Naive B cell (primary cell): ENCODE results near the gene C11orf42. TPM values are rescaled to one million over a fixed set of nuclear protein-coding genes. Genes with fewer than 3 reads are reported as not detected.

Experiments
- ATAC-seq, 2 donors: fragments of 150-1000 bp; cut with Tn5 transposase; 2 replicates each; pipeline ENCODE4 v1.10.0; 2021; ENCODE audit warnings: low read depth in 2 of 2, mild to moderate bottlenecking in 2 of 2, moderate library complexity in 2 of 2
- DNase-seq: peaks from one replicate; pipeline ENCODE4 v3.0.0; 2022
- H3K27ac Mint-ChIP-seq, 6 donors: one replicate each; pipeline ENCODE4 v1.8.0; 2020 to 2022; ENCODE audit warnings: mild to moderate bottlenecking in 6 of 6, mixed read lengths in 6 of 6, moderate library complexity in 5 of 6, inconsistent platforms in 2 of 6
- H3K27me3 Mint-ChIP-seq, 3 donors: one replicate each; pipeline ENCODE4 v1.8.0; 2021 to 2022; ENCODE audit warnings: mixed read lengths in 3 of 3, mild to moderate bottlenecking in 1 of 3
- H3K36me3 Mint-ChIP-seq, 2 donors: one replicate each; pipeline ENCODE4 v1.8.0; 2020 to 2022; ENCODE audit warnings: mixed read lengths in 2 of 2, inconsistent platforms in 1 of 2, mild to moderate bottlenecking in 1 of 2
- H3K4me1 Mint-ChIP-seq, 3 donors: one replicate each; pipeline ENCODE4 v1.8.0; 2020 to 2022; ENCODE audit warnings: mixed read lengths in 3 of 3, inconsistent platforms in 1 of 3, mild to moderate bottlenecking in 1 of 3, moderate library complexity in 1 of 3
- H3K4me3 Mint-ChIP-seq, 8 donors: one replicate each; pipeline ENCODE4 v1.8.0; 2020 to 2022; ENCODE audit warnings: mild to moderate bottlenecking in 8 of 8, mixed read lengths in 8 of 8, moderate library complexity in 8 of 8, inconsistent platforms in 2 of 8
- H3K9me3 Mint-ChIP-seq, 7 donors: one replicate each; pipeline ENCODE4 v1.8.0; 2020 to 2022; ENCODE audit warnings: mixed read lengths in 7 of 7, mild to moderate bottlenecking in 5 of 7, inconsistent platforms in 2 of 7, moderate library complexity in 1 of 7
- polyA plus RNA-seq, 6 donors: library from polyadenylated mRNA; unstranded; fragments of 300-500 nt; fragmentation: Illumina TruSeq; gene quantifications; one replicate each; pipeline ENCODE4 v1.2.3, GENCODE V29; 2021; ENCODE audit warnings: low read depth in 6 of 6

The C11orf42 gene
- polyA plus RNA-seq, 6 donors from 2014 or later: not detected

GRCh38 chr11:6249770-6250555 is 44.6 kb downstream of the C11orf42 start:
- DNase-seq (no peak), ATAC-seq (no peak)
- H3K9me3 Mint-ChIP-seq: peaks cover 0 to 10% (median 3%) of the 10 kb centered on the region in 7 donors
- H3K27me3 Mint-ChIP-seq: peaks cover 2 to 24% (median 4%) of the 10 kb centered on the region in 3 donors
- no peaks in the 10 kb centered on the region for H3K36me3 Mint-ChIP-seq
- peak overlapping the region in 1 of 6 donors; percentile 62 for H3K27ac Mint-ChIP-seq
- no peaks in the 10 kb centered on the region for H3K4me1 Mint-ChIP-seq
- H3K4me3 Mint-ChIP-seq: no peak overlapping the region

- peaks cover 0 to 18% (median 0%) of the 10 kb centered on the region in 3 donors for H3K27me3 Mint-ChIP-seq
- DNase-seq: no peak
- no peak overlapping the region for H3K27ac Mint-ChIP-seq
- no peaks in the 10 kb centered on the region for H3K36me3 Mint-ChIP-seq
- peaks cover 0 to 10% (median 3%) of the 10 kb centered on the region in 7 donors for H3K9me3 Mint-ChIP-seq
- no peaks in the 10 kb centered on the region for H3K4me1 Mint-ChIP-seq
- no peak overlapping the region for H3K4me3 Mint-ChIP-seq
- peak; percentile 34 to 52 for ATAC-seq
Measured at GRCh38 chr11:6251120-6251733, 45.9 kb downstream of the C11orf42 start.

- no peaks in the 10 kb centered on the region for H3K4me1 Mint-ChIP-seq
- no peak overlapping the region for H3K4me3 Mint-ChIP-seq
Measured at GRCh38 chr11:6251990-6252473, 46.7 kb downstream of the C11orf42 start.

GRCh38 chr11:6253197-6253596 is 47.8 kb downstream of the C11orf42 start:
- ATAC-seq (no peak), DNase-seq (no peak)
- H3K9me3 Mint-ChIP-seq: peaks cover 0 to 9% (median 3%) of the 10 kb centered on the region in 7 donors
- H3K36me3 Mint-ChIP-seq: no peaks in the 10 kb centered on the region
- H3K27me3 Mint-ChIP-seq: peaks cover 0 to 9% (median 2%) of the 10 kb centered on the region in 3 donors
- H3K27ac Mint-ChIP-seq: no peak overlapping the region
- no peak overlapping the region for H3K4me3 Mint-ChIP-seq
- no peaks in the 10 kb centered on the region for H3K4me1 Mint-ChIP-seq

More at GRCh38 chr11:6251990-6252473, 46.7 kb downstream of the C11orf42 start:
- Mint-ChIP-seq H3K9me3 (peaks cover 0 to 10% (median 3%) of the 10 kb centered on the region in 7 donors), H3K36me3 (no peaks in the 10 kb centered on the region), H3K27ac (peak overlapping the region in 1 of 6 donors; percentile 16), H3K27me3 (peaks cover 0 to 18% (median 0%) of the 10 kb centered on the region in 3 donors)
- DNase-seq (no peak), ATAC-seq (no peak)

GRCh38 chr11:6258141-6258540 is 52.8 kb downstream of the C11orf42 start:
- DNase-seq (no peak), ATAC-seq (no peak)
- no peak overlapping the region for H3K27ac Mint-ChIP-seq
- H3K4me3 Mint-ChIP-seq: peak overlapping the region in 4 of 8 donors; percentile 39 to 91 (median 82)
- H3K36me3 Mint-ChIP-seq: no peaks in the 10 kb centered on the region
- peaks cover 0 to 12% (median 0%) of the 10 kb centered on the region in 3 donors for H3K4me1 Mint-ChIP-seq
- no peaks in the 10 kb centered on the region for H3K9me3 Mint-ChIP-seq
- H3K27me3 Mint-ChIP-seq: peaks cover 0 to 10% (median 0%) of the 10 kb centered on the region in 3 donors

- peak; percentile 36 to 44 for ATAC-seq
- Mint-ChIP-seq H3K27me3 (peaks cover 0 to 10% (median 0%) of the 10 kb centered on the region in 3 donors), H3K27ac (no peak overlapping the region), H3K4me1 (peaks cover 0 to 12% (median 0%) of the 10 kb centered on the region in 3 donors), H3K4me3 (peak overlapping the region in 6 of 8 donors; percentile 39 to 91 (median 82)), H3K36me3 (no peaks in the 10 kb centered on the region), H3K9me3 (no peaks in the 10 kb centered on the region)
- DNase-seq: no peak
Measured at GRCh38 chr11:6258571-6259081, 53.3 kb downstream of the C11orf42 start.

GRCh38 chr11:6260207-6260726 is 54.9 kb downstream of the C11orf42 start:
- H3K36me3 Mint-ChIP-seq: no peaks in the 10 kb centered on the region
- H3K4me3 Mint-ChIP-seq: no peak overlapping the region
- ATAC-seq (peak in 1 of 2 donors; percentile 20), DNase-seq (no peak)
- H3K27ac Mint-ChIP-seq: no peak overlapping the region
- H3K9me3 Mint-ChIP-seq: no peaks in the 10 kb centered on the region
- peaks cover 11 to 27% (median 14%) of the 10 kb centered on the region in 3 donors for H3K27me3 Mint-ChIP-seq
- H3K4me1 Mint-ChIP-seq: peaks cover 0 to 12% (median 0%) of the 10 kb centered on the region in 3 donors

Other genes with a start within 250 kb of the C11orf42 start
- not detected for gene OR56A5, start 237.1 kb upstream of the C11orf42 start, polyA plus RNA-seq
- not detected for gene OR52L1, start 218.6 kb upstream of the C11orf42 start, polyA plus RNA-seq
- not detected for gene OR56A4, start 198.6 kb upstream of the C11orf42 start, polyA plus RNA-seq
- gene OR56A1, start 174.8 kb upstream of the C11orf42 start, polyA plus RNA-seq: not detected
- gene OR56B4, start 97.9 kb upstream of the C11orf42 start, polyA plus RNA-seq: not detected
- not detected for gene OR52B2, start 35.2 kb upstream of the C11orf42 start, polyA plus RNA-seq
- gene OR52W1, start 6.3 kb upstream of the C11orf42 start, polyA plus RNA-seq: not detected
- 10 to 100 TPM in 3 of 6 donors, 1 to 10 TPM in 3; 6.4 to 19.5 (median 10.1) TPM for gene FHIP1B, start 29.1 kb downstream of the C11orf42 start, polyA plus RNA-seq
- under 1 TPM in 2 of 6 donors, not detected in 4; 0.26 to 0.32 TPM for gene CNGA4, start 33.5 kb downstream of the C11orf42 start, polyA plus RNA-seq
- gene CCKBR, start 54.3 kb downstream of the C11orf42 start, polyA plus RNA-seq: not detected
- gene CAVIN3, start 114.9 kb downstream of the C11orf42 start, polyA plus RNA-seq: not detected
- gene SMPD1, start 184.9 kb downstream of the C11orf42 start, polyA plus RNA-seq: 10 to 100 TPM in 3 of 6 donors, 1 to 10 TPM in 3; 6.9 to 14.2 (median 9.9) TPM
- gene APBB1, start 213.5 kb downstream of the C11orf42 start, polyA plus RNA-seq: 10 to 100 TPM in 5 of 6 donors, 1 to 10 TPM in 1; 9.4 to 40.0 (median 28.0) TPM
- under 1 TPM in 2 of 6 donors, not detected in 4; 0.19 to 0.95 TPM for gene HPX, start 235.4 kb downstream of the C11orf42 start, polyA plus RNA-seq